HG03571 (cell line): ENCODE results near the gene GNPTG.

ENCODE experiments used
- ATAC-seq: cut with Tn5 transposase; IDR thresholded peaks from one replicate; pipeline ENCODE4 v1.9.1; 2021; ENCODE audit not compliant: unreplicated experiment

Gene GNPTG

DNA sequence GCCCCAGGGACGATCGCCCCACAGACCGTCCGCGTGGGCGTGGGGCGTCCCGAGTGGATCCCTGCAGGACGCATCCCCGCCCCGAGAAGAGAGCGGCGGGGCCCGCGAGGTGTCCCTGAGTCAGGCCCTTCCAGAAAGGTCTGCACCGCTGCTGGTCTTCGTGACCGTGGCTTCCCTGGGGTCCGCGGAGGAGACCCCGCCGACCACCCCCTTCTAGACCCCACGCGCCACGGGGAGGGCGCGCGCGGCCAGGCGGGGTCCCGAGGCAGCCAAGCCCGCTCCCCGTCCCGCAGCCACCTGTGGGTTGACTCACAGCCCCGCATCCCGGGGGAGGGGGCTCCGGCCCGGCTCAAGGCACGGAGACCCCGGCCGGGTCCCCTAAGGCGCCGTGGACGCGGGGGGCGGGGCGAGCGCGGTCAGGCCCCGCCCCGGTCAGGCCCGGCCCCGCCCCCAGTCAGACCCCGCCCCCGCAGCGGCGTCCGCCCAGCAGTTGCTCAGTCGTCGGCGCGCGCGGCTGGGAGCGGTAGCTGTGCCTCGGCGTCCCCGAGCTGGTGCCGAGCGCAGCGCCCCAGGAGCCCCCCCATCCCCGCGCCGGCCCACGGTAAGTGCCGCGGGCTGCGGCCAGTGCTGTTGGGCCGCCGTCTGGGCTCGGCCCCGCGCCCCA is 18.4 kb upstream of the GNPTG start, which contains the start of gene BAIAP3:
Gene BAIAP3, plus strand, starts transcription at position 497 of the 664 bp plus-strand sequence. CDS start 4,905 bp downstream, outside the sequence.
- no peak for ATAC-seq

DNA sequence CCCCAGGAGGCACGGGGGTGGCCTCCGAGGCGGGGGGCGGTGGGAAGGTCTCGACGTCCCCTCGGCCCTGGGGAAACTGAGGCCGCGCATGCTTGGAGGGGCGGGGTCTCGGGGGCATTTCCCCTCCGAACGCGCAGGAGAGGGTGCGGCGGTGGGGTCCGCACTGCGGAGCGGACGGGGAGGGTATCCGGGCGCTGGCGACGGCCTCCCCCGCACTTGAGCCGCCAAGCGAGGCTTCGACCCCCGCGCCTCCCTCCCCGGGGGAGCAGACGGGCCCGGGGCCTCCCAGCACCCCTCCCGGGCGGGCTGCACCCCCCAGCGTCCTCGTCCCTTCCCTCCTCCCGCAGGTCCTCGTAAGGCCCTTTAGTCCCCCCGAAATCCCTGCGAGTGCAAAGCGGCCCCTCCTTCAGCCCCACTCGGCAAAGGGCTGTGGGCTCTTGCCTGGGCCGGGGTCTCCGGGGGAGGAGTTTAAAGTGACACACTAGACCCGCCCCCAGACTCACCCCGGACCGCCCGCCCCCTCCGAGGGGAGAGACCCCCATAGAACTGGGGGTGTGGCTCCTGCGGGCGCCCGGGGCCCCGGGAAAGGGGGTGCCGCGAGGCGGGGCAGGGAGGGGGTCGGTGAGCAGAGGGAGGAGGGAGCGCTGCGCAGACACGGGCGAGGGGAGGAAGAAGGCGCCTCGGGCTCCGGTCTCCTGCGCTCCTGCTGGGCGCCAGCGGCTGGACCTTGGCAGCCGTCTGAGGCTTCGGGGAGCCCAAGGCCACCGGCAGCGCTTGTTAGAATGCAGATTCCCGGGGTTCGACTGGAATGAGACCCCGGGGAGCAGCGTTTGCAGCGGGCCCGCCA is 17.7 kb upstream of the GNPTG start:
- no peak for ATAC-seq

DNA sequence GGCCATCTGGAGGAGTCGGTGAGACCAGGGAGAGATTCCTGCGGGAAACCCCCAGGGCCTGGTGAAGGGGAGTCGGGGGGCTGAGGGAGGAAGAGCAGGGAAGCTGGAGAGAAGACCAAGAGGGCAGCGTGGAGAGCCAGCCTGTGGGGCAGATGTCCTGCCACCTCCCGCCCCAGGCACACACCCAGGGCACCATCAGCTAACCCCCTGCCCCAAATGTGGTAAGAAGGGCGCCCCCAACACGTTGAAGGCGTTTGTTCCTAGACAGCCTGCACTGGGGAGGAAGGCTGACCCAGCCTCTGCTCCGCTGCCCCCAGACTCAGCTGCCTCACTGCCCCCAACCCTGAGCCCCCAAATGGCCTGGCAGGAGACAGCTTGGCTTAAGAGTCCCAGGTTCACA is 17.0 kb upstream of the GNPTG start:
- ATAC-seq, result no peak

DNA sequence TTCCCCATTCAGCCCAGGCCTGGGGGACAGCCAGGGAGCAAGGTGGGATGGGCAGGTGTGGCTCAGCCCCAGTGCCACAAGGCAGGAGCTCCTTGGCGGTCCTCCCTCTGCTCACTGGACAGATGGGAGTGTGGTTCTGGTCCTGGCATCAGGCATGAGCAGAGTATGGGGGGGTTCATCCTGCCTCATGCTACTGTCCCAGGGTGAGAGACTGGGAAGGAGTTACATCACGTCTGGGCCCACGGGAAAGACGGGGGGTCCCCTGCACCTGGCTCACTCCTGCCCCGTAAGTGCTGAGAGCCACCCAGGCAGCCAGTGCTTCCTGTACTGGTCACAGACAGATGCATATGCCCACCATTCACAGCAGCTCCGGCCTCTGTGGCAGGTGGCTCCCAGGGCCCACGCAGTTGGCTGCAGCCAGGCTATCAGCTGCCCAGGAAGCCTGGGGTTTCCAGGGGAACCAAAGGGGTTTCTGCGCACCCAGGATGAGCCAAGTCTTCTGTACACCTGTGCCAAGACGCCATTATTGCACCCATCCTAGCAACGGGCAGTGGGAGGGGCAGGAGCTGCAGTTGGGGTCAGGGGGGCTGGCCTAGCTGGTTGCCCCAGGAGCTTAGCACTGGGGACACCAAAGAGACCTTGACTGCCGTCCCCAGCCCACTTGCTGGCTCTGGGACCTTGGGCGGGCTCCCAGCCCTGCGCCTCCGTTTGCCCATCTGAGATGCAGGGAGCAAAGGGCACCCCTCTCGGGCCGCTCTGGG is 16.3 kb upstream of the GNPTG start:
- no peak for ATAC-seq

DNA sequence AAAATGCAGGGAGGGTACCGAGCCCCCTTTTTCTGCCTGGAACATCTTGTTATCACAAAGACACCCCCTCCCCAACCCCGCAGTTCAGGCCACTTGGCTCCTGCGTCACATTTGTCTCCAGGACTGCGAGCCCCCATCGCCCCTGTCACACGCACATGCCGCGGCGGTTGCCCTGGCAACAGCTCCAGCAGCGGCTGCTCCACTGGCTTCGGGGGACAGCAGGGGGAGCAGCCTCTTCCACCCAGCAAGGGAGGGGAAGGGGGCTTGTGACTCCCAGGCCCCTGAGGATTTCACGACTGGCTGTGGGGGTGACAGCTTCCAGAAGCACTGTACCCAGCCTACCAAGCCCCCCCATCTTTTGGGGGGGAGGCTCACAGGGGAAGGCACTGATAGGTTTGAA is 15.7 kb upstream of the GNPTG start:
- no peak for ATAC-seq

DNA sequence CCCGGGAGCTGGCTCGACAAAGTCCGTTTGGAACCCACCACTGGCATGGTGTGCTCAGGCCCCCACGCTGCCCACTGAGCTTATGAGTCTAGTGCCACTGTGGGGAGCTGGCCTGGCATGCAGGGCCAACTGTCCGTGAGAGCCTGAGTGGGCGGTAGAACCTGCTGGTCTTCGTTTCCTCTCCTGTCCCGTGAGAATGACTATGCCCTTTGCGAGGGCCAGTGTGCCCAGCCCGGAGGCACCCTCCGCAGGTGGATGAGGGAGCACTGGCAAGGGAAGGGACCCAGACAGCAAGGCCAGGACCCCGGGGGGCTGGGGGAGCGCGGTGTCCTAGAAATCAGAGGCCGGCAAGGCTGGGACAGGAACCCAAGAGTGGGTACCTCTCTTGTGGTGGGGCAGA is 15.1 kb upstream of the GNPTG start:
- no peak for ATAC-seq

DNA sequence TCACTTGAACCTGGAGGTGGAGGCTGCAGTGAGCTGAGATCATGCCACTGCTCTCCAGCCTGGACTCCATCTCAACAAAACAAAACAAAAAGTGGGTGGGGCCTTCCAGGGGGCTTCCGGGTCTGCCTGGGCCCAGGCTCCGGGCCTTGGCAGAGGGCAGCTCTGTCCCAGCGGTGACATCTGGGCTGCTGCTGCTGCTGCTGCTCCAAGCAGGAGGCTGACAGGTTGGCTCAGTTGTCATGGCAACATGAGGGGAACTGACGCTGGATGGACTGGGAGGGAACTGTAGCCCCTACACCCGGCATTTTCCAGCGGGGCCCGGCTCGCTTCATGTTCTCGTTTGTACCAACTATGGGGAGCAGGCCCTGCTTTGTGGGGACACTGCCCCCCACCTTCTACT is 14.2 kb upstream of the GNPTG start:
- ATAC-seq, result no peak

DNA sequence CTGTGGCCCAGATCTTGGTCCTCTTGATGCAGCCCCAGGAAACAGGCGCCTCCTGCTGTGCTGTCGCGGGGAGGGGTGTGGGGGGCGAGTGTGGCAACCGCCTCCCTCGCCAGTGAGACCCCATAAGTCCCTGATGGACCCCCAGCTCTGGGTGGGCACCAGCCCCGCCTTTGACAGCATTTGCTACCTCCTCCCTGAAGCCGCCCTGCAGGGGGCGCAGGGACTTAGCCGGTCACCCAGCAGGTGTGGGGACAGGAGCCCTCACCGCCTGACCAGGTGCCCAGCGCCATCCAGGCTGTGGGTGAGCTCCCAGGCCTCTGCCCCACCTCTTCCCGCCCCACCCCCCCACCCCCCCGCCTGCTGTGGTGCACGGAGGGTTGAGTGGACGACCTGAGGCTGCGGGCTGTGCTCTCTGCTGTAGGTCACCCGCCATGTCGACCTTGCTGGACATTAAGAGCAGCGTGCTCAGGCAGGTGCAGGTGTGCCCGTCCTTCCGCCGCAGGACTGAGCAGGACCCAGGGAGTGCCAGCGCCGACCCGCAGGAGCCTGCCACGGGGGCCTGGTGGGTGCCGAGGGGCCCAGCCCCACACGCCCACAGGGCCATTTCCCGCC is 13.5 kb upstream of the GNPTG start:
- no peak for ATAC-seq

DNA sequence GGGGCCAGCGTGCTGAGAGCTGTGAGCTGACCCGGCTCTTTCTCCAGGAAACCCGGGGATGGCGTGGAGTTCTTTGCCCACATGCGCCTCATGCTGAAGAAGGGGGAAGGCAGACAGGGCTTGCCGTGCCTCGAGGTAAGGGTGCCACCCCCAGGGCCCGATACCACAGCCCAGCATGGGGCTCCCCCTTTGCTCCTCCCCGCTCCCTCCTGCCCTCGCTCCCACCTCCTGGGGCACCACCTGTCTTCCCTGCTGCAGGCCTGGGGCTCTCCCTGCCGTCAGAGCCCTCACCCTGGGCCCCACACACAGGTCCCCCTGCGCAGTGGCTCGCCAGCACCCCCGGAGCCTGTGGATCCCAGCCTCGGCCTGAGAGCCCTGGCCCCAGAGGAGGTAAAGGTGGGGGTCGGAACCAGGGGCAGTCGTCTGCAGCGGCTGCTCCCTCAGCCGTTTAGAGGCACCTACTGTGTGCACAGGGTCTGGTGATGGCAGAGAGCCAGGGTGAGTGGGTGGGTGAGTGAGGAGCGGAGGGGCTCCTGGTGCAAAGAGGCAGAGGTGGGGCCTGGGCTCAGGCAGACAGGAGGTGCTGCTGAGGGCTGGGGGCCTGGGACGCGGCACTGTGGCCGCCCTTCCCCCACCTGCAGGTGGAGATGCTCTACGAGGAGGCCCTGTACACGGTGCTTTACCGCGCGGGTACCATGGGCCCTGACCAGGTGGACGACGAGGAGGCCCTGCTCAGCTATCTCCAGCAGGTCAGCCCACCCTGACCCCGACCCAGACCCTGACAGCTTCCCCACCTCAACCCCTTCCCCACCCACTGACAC is 12.7 kb upstream of the GNPTG start:
- ATAC-seq, result no peak

DNA sequence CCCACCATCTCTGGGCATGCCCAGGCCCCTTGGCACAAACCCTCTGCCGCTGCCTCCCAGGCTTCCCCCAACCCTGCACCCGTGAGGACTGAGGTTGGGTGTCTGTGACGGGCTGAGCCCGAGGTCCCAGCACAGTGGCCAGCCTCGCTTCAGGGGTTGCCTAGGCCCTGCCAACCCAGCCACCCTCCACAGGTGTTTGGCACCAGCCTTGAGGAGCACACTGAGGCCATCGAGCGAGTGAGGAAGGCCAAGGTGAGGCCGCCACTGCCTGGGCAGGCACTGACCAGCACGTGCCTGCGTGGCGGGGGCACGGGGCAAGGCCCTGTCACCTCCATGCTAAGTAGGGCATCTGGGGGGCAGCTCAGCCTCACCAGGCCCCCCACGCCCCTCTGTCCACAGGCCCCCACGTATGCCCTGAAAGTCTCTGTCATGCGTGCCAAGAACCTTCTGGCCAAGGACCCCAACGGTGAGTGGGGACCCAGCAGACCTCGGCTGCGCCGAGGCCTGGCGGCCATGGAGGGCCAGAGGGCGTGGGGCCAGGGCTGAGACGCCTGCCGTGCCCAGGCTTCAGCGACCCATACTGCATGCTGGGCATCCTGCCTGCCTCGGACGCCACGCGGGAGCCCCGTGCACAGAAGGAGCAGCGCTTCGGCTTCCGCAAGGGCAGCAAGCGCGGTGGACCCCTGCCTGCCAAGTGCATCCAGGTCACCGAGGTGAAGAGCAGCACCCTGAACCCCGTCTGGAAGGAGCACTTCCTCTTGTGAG is 10.8 kb upstream of the GNPTG start:
- ATAC-seq, result no peak

DNA sequence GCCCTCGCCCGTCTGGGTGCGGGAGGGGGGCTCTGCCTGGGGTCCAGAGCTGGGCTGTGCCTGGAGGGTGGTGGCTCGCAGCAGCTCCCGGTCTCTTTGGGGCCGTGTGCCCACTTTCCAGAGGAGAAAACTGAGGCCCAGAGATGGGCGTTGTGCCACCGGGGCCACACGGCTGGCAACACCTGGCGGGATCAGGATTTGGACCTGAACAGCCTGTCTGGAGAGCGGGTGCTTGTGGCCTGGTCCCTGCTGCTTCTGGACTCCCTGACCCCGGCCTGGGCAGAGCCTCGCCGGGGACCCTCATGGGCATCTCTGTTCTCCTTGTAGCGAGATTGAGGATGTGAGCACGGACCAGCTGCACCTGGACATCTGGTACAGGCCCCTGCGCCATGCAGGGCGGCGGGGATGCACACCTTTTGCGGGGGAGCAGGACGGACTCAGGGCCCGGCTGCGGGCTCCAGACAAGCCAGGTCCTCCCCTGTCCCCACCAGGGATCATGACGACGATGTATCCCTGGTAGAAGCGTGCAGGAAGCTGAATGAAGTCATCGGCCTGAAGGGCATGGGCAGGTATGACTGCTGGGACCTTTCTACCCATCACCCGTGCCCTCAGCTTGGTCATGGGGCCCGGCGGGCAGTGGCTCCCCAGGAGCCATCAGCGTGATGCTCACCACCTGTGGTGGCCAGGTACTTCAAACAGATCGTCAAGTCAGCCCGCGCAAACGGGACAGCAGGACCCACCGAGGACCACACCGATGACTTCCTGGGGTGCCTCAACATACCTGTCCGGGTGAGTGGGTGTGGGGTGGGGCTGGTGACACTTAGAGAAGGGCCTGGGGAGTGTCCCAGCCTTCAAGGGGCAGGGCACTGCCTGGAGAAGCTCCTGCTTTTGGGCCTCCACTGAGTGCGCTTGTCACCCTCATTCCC is 10.0 kb upstream of the GNPTG start:
- no peak for ATAC-seq

DNA sequence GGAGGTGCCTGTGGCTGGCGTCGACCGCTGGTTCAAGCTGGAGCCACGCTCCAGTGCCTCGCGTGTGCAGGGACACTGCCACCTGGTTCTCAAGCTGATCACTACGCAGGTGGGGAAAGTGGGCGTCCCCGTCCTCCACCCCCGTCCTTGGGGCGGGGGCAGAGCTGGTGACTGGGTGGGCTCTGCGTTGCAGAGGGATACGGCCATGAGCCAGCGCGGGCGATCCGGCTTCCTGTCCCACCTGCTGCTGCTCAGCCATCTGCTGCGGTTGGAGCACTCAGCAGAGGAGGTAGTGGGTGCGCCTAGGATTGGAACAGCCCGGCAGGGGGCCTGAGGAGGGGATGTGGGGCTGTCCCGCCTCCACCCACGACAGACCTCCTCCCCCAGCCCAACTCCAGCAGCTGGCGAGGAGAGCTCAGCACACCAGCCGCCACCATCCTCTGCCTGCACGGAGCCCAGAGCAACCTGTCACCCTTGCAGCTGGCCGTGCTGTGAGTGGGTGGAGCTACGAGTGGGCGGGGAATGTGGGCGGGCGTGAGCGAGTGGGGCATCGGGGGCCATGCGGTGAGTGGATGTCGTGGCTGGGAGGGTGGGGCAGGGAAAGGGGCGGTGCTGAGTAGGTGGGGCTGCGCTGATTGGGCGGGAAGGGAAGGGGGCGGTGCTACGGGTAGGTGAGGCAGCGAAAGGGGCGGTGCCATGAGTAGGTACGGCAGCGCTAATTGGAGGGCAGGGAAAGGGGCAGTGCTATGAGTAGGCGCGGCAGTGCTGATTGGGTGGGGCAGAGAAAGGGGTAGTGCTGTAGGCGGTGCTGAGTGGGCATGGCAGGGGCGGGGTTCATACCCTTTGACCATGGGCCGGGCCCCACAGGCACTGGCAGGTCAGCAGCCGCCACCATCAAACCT is 9.0 kb upstream of the GNPTG start:
- ATAC-seq, result peak; percentile 70

DNA sequence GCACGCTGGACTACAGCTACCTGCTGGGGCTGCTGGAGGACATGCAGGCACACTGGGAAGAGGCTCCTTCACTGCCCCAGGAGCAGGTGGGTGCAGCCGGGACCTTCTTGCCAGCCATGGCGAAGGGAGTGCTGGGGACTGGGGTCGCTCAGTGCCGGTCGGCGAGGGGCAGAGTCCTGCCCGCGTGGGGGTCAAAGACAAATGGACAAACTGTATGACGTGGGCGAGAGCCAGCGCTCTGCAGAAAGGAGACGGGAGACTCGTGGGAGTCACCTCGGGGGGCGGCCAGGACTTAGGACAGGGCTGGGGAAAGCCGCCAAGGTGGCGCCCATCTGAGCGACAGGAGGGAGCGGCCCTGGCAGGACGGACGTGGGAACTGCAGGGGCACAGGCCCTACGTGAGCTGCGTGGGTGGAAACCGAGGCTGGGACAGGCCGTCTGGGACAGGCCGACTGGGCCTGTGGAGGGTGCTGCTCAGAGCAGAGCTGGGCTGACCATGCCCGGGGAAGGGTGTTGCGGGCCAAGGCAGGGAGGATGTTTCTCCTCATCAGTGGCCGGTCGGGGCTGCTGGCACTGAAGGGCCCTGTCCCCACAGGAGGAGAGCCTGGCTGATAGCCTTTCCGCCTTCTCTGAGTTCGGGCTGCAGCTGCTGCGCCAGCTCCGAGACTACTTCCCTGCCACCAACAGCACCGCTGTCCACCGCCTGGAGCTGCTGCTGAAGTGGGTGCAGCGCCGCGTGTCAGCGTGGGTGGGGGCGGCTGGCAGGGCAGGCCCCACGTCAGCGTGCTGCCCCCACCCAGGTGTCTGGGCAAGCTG is 8.1 kb upstream of the GNPTG start:
- ATAC-seq, result peak; percentile 1

DNA sequence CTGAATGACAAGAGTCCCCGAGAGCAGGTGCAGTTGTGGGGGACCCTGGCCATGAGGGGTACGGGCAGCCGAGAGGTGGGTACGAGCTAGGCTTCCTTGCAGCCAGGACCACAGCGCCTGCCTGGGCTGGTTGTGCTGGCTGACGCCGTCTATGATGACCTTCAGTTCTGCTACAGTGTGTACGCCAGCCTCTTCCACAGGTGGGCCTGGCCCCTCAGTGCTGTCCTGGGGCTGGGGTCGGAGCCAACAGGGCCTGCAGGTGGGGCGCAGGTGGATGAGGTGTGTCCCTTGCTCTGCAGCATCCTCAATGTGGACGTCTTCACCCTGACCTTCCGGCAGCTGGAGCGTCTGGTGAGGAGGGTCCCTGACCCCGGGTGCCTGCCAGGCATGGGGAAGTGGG is 7.2 kb upstream of the GNPTG start:
- no peak for ATAC-seq

DNA sequence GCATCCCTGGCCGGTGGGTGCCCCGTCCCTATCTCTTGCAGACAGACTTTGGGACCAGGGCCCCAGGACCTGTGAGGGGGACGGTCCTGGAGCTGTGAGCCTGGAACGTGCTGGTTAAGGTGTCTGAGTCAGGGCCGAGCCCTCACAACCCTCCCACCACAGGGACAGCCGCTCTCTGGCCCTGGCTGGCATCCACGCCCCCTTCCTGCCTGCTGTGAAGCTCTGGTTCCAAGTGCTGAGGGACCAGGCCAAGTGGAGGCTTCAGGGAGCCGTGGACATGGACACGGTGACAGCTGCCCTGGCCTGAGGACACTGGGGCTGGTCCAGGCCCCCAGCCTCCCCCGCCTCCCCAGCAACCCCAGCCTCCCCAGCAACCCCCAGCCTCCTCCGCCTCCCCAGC is 6.6 kb upstream of the GNPTG start:
- ATAC-seq, result no peak

DNA sequence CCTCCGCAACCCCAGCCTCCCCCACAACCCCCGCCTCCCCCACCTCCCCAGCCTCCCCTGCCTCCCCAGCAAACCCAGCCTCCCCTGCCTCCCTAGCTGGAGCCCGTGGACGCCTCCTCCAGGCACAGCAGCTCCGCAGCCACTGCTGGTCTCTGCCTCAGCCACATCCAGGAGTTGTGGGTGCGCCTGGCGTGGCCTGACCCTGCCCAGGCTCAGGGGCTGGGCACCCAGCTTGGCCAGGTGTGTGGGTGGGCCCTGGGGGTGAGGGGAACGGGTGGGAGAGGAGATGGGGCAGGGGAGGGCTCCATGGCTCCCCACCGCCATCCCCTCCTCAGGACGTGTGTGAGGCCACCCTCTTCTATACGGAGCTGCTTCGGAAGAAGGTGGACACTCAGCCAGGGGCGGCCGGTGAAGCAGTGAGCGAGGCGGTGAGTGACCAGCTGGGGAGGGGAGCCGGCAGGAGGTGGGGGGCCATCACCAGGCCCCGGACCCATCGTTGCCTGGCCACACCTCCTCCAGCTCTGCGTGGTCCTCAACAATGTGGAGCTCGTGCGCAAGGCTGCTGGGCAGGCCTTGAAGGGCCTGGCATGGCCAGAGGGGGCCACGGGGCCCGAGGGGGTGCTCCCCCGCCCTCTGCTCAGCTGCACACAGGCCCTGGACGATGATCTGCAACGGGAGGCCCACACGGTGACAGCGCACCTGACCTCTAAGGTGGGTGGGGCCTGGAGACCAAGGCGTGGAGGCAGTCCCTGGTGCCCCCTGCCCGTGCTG is 5.9 kb upstream of the GNPTG start:
- no peak for ATAC-seq
